GM19438 (cell line): ENCODE results near the gene PAPPA.

Experiments used
- ATAC-seq: cut with Tn5 transposase; IDR thresholded peaks from one replicate; pipeline ENCODE4 v1.9.1; 2021; ENCODE audit warnings: low read depth; ENCODE audit not compliant: unreplicated experiment

Gene PAPPA

GRCh38 chr9:116271991-116272390, 118.4 kb downstream of the PAPPA start:
- ATAC-seq = no peak

DNA sequence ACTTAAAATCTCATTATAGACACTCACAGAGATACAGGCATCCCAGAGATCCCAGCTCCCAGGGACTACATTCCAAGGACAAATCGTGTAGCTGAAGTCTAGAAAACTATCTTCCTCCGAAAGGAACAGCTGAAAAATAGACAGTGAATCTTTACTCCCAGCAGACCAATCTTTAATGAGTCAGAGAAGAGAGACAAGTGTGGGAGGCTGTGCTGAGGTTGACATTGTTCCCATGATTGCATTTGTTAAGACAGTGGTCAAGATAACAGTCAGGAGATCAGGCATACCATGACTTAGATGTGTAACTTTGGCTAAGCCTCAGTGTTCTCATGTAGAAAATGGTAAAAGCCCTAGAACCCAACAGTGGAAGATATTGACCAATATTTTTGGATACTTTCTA, 120.7 kb downstream of the PAPPA start:
- ATAC-seq = no peak

DNA sequence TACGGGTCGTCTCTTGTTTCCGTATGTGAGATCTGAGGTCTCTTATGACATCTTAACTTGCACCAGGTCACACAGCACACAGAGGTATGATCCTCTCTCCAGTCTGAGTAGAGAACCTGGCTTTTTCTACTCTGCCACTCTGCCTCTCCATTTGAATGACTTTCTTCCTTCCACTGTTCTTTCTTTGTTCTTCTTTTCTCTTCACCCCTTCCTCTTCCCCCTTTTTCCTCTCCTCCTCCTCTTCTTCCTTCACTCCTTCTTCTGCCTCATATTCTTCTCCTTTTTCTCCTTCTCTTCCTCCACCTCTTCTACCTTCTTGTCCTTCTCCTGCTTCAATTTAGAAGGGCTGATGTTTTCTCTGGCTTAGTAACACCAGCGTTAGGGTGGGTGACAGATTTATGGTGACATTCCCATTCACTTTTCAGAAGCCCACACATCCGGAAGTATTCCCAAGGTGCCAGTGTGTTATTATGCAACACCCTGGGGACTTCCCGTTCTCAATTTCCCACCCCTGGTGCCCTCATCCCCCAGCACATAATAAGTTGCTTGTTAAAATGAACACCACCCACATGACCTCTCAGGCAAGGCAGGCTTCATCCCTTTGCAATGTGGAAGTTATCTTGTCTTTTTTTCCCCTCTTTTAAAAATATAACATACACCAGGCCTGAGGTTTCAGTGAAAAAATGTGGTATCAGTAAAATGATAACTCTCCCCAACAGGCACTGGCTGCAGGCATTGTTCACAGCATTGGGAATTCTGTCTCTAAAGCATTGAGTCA, 122.0 kb downstream of the PAPPA start:
- no peak for ATAC-seq

GRCh38 chr9:116276196-116276493, 122.6 kb downstream of the PAPPA start:
- no peak for ATAC-seq

DNA sequence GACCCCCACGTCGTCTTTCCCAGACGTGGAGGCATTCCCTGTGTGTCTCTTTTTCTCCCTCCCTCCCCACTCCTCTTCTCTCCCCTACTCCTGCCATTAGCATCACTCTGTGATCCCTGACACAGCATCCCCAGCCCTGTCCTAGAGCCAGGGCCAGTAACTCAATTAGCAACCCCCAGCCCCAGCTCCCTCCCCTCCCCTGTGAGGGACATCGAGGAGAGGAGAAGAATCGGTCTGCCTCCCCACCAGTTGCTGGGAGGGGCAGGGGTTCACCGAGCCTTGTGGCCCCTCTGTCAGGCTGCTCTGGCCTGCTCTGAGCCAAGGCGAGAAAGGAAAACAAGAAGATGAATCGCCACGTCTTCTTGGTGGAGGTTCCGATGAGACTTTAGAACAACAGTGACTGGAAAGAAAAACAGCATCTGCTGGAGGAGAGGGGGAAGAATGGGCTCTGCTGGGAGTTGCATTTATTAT, 123.1 kb downstream of the PAPPA start:
- ATAC-seq = no peak

DNA sequence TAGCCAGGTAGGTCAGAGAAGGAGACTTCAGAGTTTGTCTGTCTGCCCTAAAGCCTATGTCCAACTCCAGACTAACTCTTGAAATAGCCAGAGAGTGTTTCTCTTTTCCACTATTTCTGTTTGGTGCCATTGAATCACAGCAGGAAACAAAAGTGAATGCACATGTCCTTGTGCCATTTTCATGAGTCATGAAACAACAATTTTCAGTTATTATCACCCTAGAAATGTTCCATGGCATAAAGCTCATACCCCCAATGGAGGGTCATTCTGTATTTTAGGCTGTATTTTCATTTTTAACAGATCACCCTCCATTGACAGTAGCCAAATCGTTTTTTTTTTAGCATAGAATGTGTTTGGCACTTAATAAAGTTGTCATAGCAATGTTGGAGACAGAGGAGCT, 124.7 kb downstream of the PAPPA start:
- no peak for ATAC-seq

DNA sequence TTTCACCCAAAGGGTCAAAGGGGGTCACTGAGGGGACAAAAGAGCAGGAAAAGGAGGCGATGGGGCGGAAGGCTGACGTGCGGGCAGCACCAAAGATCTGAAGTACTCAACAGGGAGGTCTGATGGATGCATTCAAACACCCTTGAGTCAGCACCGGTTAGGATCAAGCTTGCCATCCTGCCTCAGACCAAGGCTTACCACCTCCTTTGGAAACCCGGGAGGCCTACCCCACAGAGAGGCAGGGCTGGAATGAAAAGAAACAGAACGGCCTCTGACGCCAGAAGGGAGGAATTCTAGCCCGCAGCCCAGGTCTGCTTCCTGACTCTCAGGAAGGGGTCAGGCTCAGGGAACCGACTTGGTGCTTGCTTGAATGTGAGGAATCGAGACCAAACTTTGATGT, 125.6 kb downstream of the PAPPA start:
- ATAC-seq = no peak

- ATAC-seq = no peak
These were observed 126.9 kb downstream of the PAPPA start for GRCh38 chr9:116280529-116280928.

GRCh38 chr9:116282597-116282996, 129.0 kb downstream of the PAPPA start:
- no peak for ATAC-seq

DNA sequence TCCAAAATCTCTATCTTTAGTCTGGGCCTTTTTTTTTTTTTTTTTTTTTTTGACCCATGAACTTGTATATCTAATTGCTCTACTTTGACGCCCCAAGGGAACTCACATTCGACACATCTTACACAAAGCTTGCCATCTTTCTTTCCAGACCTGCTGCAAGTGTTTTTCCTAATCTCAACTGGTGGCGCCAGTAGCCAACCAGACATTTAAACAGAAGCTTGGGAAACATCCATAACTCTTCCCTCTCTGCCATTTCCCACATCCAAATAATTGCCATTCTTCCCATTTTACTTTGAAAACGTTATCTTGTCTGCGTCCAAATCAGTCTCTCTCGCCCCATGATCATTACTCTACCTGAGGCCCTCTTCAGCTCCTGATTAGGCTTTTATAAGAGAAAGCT, 130.9 kb downstream of the PAPPA start:
- no peak for ATAC-seq

DNA sequence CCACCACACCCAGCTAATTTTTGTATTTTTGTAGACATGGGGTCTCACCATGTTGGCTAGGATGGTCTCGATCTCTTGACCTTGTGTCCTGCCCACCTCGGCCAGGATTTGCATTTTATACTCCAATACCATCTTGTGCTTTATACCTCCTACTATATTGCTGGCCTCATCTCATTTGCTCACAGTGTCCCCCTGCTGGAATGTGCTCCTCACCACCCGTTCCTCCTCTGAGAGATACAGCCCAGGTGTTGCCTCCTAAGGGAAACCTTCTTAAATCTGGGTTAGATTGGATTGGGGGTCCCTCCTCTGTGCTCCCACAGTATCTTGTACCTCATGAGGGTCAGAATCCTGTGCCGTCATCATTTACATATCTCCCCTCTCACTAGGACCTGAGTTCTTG, 131.7 kb downstream of the PAPPA start:
- no peak for ATAC-seq

GRCh38 chr9:116286297-116286696, 132.7 kb downstream of the PAPPA start:
- ATAC-seq = no peak

DNA sequence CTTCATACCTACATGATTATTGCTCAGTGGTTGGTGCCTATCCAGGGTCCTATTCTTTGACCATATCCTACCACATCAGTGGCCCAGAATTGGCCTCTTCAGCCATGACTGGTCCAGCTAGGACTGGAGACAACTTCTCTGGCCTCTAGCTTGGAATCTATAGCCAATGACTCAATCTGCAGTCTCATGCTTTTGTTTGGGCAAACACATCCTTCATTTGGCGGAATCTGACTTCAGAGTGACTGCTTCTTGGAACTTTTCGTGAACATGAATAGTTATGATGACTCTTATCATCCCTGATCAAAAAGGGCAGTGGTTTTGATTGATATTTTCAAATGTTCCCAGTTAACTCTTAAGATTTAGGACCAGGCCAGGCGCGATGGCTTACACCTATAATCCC, 134.1 kb downstream of the PAPPA start:
- ATAC-seq = no peak

- ATAC-seq = no peak
These were observed 135.1 kb downstream of the PAPPA start for GRCh38 chr9:116288658-116289057.

DNA sequence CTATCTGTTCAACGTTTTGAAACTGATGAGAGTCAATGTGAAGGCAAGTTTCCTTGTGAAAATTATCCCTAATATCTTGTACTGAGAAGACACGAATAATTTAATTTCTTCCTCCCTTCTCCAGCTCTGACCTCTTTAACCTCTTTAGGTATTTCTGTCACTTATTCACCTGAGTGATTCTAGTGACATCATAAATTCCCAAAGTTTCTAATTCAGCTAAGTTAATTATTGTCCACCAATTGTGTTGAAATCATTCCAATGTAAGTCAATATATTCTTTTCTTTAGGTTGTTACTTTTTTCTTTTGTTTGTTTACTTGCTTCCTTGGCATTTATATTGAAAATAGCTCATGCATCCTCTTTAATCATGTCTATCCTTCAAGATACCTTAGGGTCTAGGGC, 143.8 kb downstream of the PAPPA start:
- no peak for ATAC-seq

- ATAC-seq = no peak
These were observed 144.7 kb downstream of the PAPPA start for GRCh38 chr9:116298249-116298648.

DNA sequence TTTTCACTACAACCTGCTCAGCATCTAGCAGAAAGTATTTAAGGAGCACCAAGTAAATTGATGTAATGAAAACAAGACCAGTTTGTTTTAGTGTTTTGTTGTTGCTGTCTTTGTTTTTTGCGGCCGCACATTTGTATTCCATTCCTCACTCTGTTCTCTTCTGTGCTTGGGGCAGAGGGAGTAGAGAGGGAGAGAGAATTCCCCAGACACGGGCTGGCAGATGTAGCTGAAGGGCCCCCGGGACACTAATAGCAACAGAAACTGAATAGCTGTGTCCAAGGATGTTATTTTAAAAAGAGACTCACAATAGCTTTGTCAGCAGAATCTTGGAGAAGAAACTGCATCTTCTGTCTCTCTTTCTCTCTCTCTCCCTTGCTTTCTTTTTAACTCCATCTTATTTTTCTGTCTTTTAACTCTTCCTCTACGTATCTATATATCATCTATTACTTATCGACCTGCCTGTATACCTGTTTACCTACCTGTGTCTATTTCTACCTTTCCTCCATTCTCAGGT, 145.3 kb downstream of the PAPPA start:
- ATAC-seq = no peak

DNA sequence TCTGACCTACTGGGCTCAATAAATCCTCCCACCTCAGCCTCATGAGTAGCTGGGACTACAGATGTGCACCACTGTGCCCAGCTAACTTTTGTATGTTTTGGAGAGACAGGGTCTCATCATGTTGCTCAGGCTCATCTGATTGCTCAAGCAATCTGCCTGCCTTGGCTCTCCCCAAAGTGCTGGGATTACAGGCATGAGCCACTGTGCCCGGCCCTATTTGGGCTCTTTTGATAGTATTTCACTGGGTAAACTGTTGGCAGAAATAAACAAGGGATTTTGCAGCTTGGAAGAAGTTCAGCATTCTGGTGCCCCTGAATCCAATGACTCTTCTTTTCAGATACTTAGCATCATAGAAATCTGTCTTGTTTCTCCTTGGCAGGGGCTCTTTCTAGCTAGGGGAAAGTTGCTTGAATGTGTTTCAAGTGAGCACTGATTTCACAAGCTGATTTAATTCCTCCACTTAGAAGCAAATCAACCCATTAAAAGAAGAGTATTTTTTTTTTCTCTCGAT, 146.8 kb downstream of the PAPPA start:
- no peak for ATAC-seq

DNA sequence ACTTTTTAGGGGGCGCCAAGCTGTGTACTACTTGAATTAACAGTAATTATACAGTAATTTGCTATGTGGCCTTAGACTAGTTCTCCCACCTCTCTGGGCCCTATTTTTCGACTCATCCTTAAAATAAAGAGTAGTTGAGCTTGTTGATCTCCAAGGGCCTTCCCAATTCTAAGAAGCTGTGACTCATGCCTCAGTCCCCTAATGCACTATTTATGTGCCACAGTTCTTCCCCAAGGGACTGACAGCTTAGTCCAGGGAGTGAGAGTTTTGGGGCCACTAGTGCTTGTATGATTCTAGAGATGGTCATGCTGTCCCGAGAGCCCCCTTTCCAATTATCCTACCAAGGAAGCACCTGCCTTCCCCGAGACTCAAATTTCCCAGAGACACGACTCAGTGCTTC, 149.7 kb downstream of the PAPPA start:
- no peak for ATAC-seq

DNA sequence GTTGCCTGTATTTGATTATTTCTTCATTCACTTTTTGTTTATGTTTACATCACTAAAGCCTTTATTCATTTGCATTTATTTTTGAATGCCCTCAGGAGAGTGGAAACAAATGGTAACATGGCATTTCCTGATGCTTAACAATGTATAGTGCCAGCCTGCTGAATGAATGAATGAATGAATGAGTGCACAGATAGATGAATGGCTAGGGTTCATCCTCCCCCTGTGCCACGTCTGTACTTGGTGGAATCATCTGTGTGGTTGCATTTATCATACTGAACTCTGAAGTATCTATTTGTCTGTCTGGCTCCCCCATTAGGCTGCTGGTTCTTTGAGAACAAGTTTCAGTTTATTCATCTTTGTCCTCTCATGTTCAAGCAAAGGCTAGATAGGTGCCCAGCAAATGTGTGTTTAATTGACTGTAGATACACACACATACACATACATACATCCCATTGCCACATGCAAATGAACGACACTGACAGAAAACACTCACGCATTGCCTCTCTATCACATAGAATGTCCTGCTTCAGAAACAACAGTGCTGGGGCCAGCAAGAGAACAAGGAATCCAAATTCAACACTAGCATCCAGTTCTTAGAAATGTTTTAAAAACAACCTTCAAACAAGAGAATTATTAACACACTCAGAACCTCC, 150.4 kb downstream of the PAPPA start:
- ATAC-seq = no peak

DNA sequence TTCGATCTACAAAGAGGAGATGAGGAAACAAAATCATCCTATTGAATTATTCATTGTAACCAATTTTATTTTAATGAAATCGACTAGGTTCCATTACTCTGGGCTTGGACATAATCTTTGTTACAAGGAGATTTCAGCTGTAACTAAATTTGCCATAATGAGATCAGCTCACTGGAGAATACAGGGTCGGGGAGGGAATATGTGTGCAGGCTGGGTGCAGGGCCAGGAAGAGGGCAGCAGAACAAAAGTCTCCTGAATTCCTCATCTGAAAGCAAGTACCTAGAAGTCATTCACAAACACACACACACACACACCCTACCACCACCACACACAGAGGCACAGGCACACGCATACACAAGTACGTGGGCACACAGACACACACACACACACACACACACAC, 151.2 kb downstream of the PAPPA start:
- ATAC-seq = no peak

GRCh38 chr9:116308076-116308475, 154.5 kb downstream of the PAPPA start:
- ATAC-seq = no peak
